ENCODE data around the gene IFT27.
"Not testable (repeated sequence)": the region's sequence is repeated elsewhere in the genome, so short reads cannot be mapped to it uniquely, and the experiment has no call there.

Gene IFT27

DNA sequence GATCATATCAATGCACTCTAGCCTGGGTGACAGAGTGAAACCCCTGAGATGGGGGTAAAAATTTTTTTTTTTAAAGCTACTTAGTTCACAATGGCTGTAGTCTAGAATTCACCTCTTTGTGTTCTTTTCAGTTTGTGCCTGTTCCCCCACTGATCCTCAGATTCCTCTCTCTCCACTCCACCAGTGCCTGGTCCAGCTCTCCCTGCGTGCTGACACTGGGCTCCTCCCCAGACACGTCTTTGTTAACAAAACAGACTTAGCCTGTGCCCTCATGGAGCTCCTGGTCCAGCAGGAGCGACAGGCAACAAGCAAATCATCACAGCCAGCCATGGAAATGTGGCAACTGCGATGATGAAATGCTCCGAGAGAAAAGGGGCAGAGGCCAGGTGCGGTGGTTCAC, 34.0 kb downstream of the IFT27 start:
- DNase-seq = no peak

DNA sequence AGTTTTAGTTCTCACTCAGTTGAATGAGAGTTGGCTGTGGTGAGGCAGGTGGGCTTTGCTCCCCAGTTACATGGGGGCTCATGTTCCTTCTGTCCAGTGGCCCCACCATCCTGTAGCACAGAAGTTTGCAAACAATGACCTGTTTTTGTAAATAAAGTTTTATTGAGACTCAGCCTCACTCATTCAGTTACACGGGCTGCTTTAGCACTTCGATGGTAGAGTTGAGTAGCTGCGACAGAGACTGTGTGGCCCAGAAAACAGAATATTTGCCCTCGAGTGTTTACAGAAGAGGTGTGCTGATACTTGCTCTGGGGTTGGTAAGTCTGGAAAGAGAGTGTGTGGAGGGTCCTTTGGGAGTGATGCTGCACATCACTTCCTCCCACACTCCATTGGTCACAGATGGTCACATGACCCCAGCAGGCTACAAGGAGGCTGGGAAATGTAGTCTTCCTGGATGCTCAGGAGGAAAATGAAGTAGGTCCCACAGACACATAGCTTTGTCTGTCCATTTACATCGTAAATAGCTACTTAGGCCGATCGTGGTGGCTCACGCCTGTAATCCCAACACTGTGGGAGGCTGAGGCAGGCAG, 34.6 kb downstream of the IFT27 start:
- no peak for DNase-seq

DNA sequence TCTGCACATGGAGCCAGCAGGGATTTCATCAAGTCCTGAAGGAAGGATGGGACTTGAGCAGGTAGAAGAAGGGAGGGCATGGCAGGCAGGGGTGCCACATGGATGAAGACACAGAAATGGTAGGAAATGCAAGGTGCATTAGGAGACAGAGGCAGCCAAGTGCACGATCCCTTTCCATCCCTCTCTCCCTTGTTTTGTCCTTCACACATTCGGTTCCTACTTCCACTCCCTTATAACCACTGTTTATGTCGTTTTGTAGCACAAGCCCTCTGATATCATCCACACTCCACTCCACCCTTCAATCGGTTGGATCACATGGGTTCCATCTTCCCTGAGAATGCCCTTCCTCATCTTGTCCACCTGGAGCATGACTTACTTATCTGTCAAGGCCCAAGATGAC, 35.2 kb downstream of the IFT27 start:
- no peak for DNase-seq

- DNase-seq = no peak
These were observed 36.7 kb downstream of the IFT27 start for GRCh38 chr22:36739185-36739584.

GRCh38 chr22:36738416-36739020, 37.4 kb downstream of the IFT27 start:
- DNase-seq = no peak

- DNase-seq = no peak
These were observed 38.1 kb downstream of the IFT27 start for GRCh38 chr22:36737776-36738175.

- no peak for DNase-seq
These were observed 39.1 kb downstream of the IFT27 start for GRCh38 chr22:36736701-36737320.

DNA sequence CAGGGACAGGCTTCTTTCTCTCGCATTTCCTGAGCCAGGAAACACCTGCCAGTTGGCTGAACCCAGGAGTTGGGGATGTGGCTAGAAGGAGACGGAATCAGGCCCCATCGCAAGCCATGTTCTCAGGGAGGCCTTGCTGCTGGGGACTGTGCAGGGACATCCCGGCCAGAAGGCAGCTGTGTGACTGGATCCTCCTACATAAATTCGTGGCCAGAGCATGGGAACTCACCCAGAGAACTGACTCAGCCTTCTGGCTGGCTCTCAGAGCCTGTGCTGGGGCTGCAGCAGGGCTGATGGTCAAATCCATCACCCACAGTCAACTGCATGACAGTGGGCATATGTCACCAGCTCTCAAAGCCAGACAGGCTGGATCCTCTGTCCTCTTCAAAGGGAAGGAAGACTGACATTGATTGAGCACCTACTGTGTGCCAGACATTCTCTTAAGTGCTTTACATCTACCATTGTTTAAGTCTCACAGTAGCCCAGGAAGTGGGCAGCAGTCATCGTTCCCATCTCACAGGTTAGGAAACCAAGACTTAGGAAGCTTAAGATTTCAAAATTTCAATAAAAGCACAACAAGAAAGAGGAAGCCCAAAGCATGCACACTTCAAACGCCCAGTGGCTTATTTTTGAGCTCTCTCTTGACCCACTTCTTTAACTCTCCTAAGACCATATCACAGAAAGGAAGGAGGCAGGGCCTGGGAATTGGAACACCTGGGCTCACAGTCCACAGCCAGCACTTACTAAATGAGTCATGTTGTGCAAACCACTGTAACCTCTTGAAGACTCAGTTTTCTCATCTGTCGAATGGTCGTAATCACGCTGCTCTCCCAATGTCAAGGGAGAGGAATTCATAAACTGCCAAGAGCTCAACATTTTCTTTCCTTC, 41.5 kb downstream of the IFT27 start:
- no peak for DNase-seq

GRCh38 chr22:36733271-36733670, 42.6 kb downstream of the IFT27 start:
- no peak for DNase-seq

DNA sequence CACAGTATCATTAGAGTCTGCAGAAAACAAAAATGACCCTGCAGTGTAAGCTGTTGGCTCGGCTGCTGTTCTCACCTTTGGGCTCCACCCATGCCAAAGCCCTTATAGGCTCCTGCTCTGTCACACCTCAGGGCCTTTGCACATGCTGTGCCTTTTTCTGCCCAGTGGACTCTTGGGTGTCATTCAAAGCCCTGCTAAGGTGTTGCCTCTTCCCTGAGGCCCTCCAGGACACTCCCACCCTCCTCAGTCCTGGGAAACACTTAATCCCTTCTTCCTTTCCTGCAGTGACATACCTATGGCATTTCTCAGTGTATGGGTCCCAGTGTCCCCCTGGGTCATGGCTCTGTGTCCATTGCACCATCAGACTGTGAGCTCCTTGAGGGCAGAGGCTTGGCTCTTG, 43.3 kb downstream of the IFT27 start:
- no peak for DNase-seq

GRCh38 chr22:36731916-36732315, 44.0 kb downstream of the IFT27 start:
- DNase-seq = no peak

DNA sequence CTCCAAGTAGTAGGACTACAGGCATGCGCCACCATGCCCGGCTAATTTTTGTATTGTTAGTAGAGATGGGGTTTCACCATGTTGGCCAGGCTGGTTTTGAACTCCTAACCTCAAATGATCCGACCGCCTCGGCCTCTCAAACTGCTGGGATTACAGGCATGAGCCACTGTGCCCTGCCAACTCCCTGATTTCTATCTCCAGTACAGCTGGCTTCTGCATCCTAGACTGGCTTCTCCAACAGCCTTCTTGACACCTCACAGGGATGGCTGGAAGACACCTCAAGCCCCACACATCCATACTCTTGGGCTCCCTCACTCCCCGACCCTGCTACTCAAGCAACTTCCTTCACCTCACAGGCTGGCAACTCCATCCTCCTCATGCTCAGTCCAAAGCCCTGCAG, 44.6 kb downstream of the IFT27 start:
- not testable (repeated sequence) for DNase-seq

GRCh38 chr22:36730176-36730858, 45.6 kb downstream of the IFT27 start:
- DNase-seq = no peak

DNA sequence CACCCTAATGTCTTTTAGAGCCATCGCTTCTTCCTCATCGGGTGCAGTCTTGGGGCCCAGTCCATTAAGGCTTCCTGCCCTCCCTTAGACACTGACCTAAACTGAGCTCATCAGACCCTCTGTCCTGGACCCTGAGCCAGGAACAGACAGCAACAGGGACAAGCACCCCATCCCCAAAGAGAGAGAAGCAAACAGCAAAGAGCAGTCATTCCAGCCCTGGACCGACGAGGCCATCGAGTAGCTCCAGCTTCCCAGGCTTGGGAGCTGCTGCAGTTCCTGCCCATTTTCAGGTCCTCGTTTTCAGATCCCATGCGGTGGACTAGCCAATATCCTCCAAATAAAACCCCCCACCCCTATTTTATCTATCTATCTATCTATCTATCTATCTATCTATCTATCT, 46.6 kb downstream of the IFT27 start:
- DNase-seq = no peak

- no peak for DNase-seq
These were observed 47.4 kb downstream of the IFT27 start for GRCh38 chr22:36728505-36728904.

- no peak for DNase-seq
These were observed 47.9 kb downstream of the IFT27 start for GRCh38 chr22:36727927-36728488.

- DNase-seq = no peak
These were observed 48.8 kb downstream of the IFT27 start for GRCh38 chr22:36727110-36727509.

GRCh38 chr22:36726007-36726380, 49.9 kb downstream of the IFT27 start:
- DNase-seq = no peak

- DNase-seq = no peak
These were observed 50.4 kb downstream of the IFT27 start for GRCh38 chr22:36725366-36726006.

DNA sequence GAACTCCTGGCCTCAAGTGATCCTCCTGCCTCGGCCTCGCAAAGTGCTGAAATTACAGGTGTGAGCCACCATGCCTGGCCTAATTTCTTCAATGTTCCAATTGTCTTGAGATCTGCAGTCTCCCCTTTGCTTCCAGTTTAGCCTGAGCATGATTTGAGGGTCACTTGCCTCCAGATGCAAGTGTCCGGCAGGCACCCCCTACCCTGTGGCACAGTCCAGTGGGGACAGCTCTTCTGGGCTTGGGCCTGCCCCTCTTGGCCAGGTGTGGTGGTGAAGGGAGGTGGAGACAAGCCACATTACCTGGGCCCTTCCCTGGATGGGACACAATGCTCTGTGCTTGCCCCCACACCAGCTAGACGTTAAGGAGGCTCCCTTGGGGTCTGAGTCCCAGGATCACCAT, 51.1 kb downstream of the IFT27 start:
- no peak for DNase-seq

DNA sequence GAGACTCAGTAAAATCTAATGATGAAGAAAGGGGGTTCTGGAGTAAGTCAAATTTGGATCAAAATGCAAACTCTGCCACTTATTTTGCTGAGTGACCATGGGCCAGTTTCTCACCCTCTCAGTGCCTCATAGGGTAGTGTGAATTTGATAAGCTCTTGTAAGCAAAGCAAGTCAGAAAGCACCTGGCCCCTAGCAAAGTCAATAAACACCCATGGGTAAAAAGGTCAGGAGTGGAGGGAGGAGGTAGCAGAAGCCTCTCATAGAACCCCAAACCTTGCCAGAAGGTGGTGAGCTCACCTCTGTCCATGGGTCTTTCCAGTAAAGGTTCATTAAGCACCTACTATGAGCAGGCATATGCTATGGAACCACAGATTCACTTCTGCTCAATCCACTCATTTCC, 53.9 kb downstream of the IFT27 start:
- no peak for DNase-seq

- DNase-seq = no peak
These were observed 60.3 kb downstream of the IFT27 start for GRCh38 chr22:36715647-36716046.

Data from amniotic stem cell (primary cell).